Smooth muscle cell of the umbilical artery (primary cell): ENCODE measurements around the gene IL17RC. TPM values are rescaled to one million over a fixed set of nuclear protein-coding genes. Genes with fewer than 3 reads are reported as not detected.

Experiments
- total RNA-seq: library from RNA; depleted of rRNA; stranded (reverse); fragments of >200 nt; gene quantifications from 2 replicates; pipeline ENCODE4 v1.2.3, GENCODE V29; 2014

The IL17RC gene
- 21.5 and 35.0 TPM in 2 replicates for total RNA-seq

GRCh38 chr3:9916734-9917680 is at the start of gene IL17RC:
TSS of gene IL17RC (plus strand) at chr3:9917098. CDS start at chr3:9917316, 218 bp downstream.

DNA sequence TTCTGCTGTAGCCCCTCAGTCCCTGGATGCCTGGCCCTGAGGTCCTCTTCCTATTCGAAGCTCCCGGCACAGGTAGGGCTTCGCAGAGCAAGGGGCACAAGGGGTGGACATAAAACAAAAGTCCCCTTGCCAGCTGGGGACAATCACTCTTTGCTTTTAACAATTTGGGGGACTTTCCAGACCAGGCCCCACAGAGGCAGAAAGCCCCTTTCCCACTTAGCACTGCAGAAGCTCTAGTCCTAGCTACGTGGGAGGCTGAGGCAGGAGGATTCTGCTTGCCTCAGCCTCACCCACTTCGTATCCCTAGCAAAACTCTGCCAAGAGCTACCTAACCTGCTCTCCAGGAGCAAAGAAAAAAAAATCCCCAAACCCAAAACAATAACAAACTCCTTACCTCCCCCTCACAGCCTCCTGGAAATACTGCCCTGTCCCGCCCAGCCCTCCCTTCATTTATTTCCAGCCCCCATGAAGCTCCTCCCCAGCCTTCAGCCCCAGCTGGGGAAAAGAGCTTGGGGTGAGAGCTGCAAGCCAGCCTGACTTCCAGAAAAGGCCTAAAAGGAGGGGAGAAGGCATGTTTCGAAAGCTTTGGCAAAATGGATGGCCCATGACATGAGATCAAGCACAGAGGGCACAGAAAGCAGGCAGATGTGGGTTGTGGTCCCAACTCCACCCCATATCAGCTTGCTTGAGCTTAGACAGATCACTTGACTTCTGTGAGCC is 36.9 kb upstream of the IL17RC start, which contains the start of gene CIDEC:
Gene CIDEC, minus strand, starts transcription at position 424 of the 720 bp plus-strand sequence. CDS start 1,767 bp downstream, outside the sequence.

GRCh38 chr3:9890249-9891071 is 26.4 kb upstream of the IL17RC start, which contains the start of gene JAGN1:
TSS of gene JAGN1 (plus strand) at chr3:9890610. CDS start at chr3:9890723, 113 bp downstream.

GRCh38 chr3:9902372-9903237 is 14.3 kb upstream of the IL17RC start, which contains the start of gene IL17RE:
TSS of gene IL17RE (plus strand) at chr3:9902848. CDS start at chr3:9902933, 85 bp downstream.

DNA sequence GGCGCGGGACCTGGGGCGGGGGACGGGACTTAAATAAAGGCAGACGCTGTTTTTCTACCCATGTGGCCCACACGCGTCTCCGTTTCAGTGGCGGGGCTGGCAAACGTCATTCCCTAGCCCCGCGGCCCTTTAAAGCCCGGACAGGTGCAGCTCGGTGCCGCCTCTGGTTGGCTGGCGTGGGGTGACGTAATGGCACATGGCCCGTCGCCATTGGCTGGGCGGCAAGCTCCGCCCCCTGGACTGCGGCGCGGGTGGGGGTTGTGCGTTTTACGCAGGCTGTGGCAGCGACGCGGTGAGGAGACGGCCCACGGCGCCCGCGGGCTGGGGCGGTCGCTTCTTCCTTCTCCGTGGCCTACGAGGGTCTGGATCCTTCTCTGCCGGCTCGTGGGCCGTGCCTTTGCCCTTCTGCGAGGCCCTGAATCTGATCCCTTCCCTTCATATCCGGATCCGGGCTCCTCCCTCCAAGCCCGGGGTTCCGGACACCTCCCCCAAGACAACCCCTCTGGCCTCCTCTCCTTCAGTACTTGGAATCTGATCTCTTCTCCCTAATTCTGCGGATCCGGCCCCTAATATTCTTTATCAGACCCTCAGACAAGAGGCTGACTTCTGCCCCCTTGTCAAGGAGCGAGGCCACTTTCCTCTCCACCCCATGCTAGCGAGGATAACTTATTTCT is 16.8 kb downstream of the IL17RC start, which contains the start of gene CRELD1:
Gene CRELD1, plus strand, starts transcription at position 274 of the 674 bp plus-strand sequence. CDS start 605 bp downstream, outside the sequence.

GRCh38 chr3:9951962-9952805 is 35.3 kb downstream of the IL17RC start, which contains the start of gene PRRT3:
TSS of gene PRRT3 (minus strand) at chr3:9952408. CDS start at chr3:9950115, 2,293 bp downstream.

Other genes with a start within 250 kb of the IL17RC start
- not detected in 2 replicates for gene CPNE9, start 213.3 kb upstream of the IL17RC start, total RNA-seq
- 12.8 and 20.5 TPM in 2 replicates for gene BRPF1, start 185.4 kb upstream of the IL17RC start, total RNA-seq
- gene OGG1, start 167.1 kb upstream of the IL17RC start, total RNA-seq, result 14.0 and 14.4 TPM in 2 replicates
- 14.0 and 20.8 TPM in 2 replicates for gene CAMK1, start 147.2 kb upstream of the IL17RC start, total RNA-seq
- 72.2 and 89.4 TPM in 2 replicates for gene TADA3, start 124.6 kb upstream of the IL17RC start, total RNA-seq
- 200 and 210 TPM in 2 replicates for gene ARPC4, start 124.0 kb upstream of the IL17RC start, total RNA-seq
- gene TTLL3, start 106.8 kb upstream of the IL17RC start, total RNA-seq, result 23.6 and 24.1 TPM in 2 replicates
- gene RPUSD3, start 73.1 kb upstream of the IL17RC start, total RNA-seq, result 22.0 and 25.5 TPM in 2 replicates
- 0.09 TPM in 1 of 2 replicates, not detected in the other for gene CIDEC, start 36.8 kb upstream of the IL17RC start, total RNA-seq
- gene JAGN1, start 26.5 kb upstream of the IL17RC start, total RNA-seq, result 17.6 and 24.3 TPM in 2 replicates
- under 0.01 and 0.23 TPM in 2 replicates for gene IL17RE, start 14.2 kb upstream of the IL17RC start, total RNA-seq
- gene CRELD1, start 16.7 kb downstream of the IL17RC start, total RNA-seq, result 82.0 and 124 TPM in 2 replicates
- 2.4 and 3.0 TPM in 2 replicates for gene PRRT3, start 35.3 kb downstream of the IL17RC start, total RNA-seq
- 60.3 and 90.1 TPM in 2 replicates for gene EMC3, start 69.7 kb downstream of the IL17RC start, total RNA-seq
- 3.0 and 12.1 TPM in 2 replicates for gene FANCD2, start 109.3 kb downstream of the IL17RC start, total RNA-seq
- gene FANCD2OS, start 191.2 kb downstream of the IL17RC start, total RNA-seq, result not detected in 2 replicates
- 89.8 and 101 TPM in 2 replicates for gene BRK1, start 198.6 kb downstream of the IL17RC start, total RNA-seq
- 35.3 and 37.3 TPM in 2 replicates for gene VHL, start 224.7 kb downstream of the IL17RC start, total RNA-seq
- 8.0 and 12.9 TPM in 2 replicates for gene IRAK2, start 247.8 kb downstream of the IL17RC start, total RNA-seq